Esophagus muscularis mucosa (tissue), 3 donors: ENCODE data around the gene ZNF92.

Experiments used
- CTCF ChIP-seq, 3 experiments: fragments of 200-600 bp in 2 of 3; fragments of 450-650 bp in 1 of 3; sonication (generic) in 2 of 3; IDR thresholded peaks; one replicate each; pipeline ENCODE4 v1.5.1; 2017 to 2019; ENCODE audit warnings: antibody characterized with exemption in 3 of 3, mild to moderate bottlenecking in 2 of 3, moderate library complexity in 1 of 3
- POLR2A ChIP-seq: fragments of 450-650 bp; IDR thresholded peaks from one replicate; pipeline ENCODE4 v1.6.1; 2017; ENCODE audit warnings: antibody characterized with exemption, moderate library complexity, mild to moderate bottlenecking, low read depth

DNA sequence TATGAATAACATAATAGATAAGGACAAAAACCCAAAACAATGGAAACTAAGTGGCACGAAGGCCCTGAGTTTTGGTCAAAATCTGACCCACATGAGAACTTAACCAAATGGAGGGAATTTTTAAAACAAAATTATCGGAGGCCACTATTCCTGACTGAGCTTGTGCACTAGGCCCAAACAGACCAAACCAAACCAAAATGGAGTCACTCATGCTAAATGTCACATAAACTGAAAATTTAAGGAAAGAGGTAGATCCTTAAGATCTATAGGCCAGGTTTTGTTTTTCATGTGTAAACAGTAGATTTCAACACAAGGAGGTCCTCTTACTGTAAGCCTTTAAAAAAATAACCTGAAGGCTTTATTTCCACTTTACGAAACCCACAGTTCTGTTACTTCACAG is 3.8 kb upstream of the ZNF92 start:
- TF ChIP-seq POLR2A, result no peak
- no peak for TF ChIP-seq CTCF (IDR thresholded peaks at IDR 0.05)
